VCaP (cell line): ENCODE measurements around the gene KCNK6.
A peak's percentile ranks its signal among the peaks of the same experiment; 100 is the strongest.

Experiments used
- H3K27ac ChIP-seq: fragments of 450-650 bp; 2 replicates; pipeline ENCODE4 v1.5.1; 2017
- CTCF ChIP-seq: fragments of 450-650 bp; conservative IDR thresholded peaks from 2 replicates; pipeline ENCODE4 v1.5.1; 2017; ENCODE audit warnings: mild to moderate bottlenecking, moderate library complexity

The KCNK6 gene

GRCh38 chr19:38316477-38317067 is 3.1 kb upstream of the KCNK6 start:
- no peak for TF ChIP-seq CTCF
- peak overlapping the region; percentile 80 for H3K27ac ChIP-seq

- TF ChIP-seq CTCF = no peak
These were observed 2.5 kb upstream of the KCNK6 start for GRCh38 chr19:38317104-38317612.

GRCh38 chr19:38318660-38319059 is 985 bp upstream of the KCNK6 start:
- TF ChIP-seq CTCF = no peak
- no peak overlapping the region for H3K27ac ChIP-seq

More at GRCh38 chr19:38317104-38317612, 2.5 kb upstream of the KCNK6 start:
- H3K27ac ChIP-seq = no peak overlapping the region

- H3K27ac ChIP-seq = no peak overlapping the region
- no peak for TF ChIP-seq CTCF
These were observed 1.3 kb downstream of the KCNK6 start for GRCh38 chr19:38320969-38321339.

- no peak overlapping the region for H3K27ac ChIP-seq
- TF ChIP-seq CTCF = no peak
These were observed 2.1 kb downstream of the KCNK6 start for GRCh38 chr19:38321646-38322196.

GRCh38 chr19:38323291-38323690 is 3.6 kb downstream of the KCNK6 start:
- H3K27ac ChIP-seq = no peak overlapping the region
- TF ChIP-seq CTCF = no peak

GRCh38 chr19:38324431-38324830 is 4.8 kb downstream of the KCNK6 start:
- TF ChIP-seq CTCF = no peak
- no peak overlapping the region for H3K27ac ChIP-seq
